Suprapubic skin (tissue), 4 donors: ENCODE data around the gene SH3BP1. TPM values are rescaled to one million over a fixed set of nuclear protein-coding genes. Genes with fewer than 3 reads are reported as not detected.
A peak's percentile ranks its signal among the peaks of the same experiment; 100 is the strongest.

Experiments used
- DNase-seq, 2 donors: peaks; one replicate each; pipeline ENCODE4 v3.0.0-alpha.2; 2019; ENCODE audit warnings: low spot score in 2 of 2
- H3K27ac ChIP-seq: fragments of 200-600 bp; sonication (generic); one replicate; pipeline ENCODE4 v1.5.1; 2019
- H3K27me3 ChIP-seq: fragments of 200-600 bp; sonication (generic); one replicate; pipeline ENCODE4 v1.5.1; 2019
- H3K36me3 ChIP-seq: fragments of 200-600 bp; sonication (generic); one replicate; pipeline ENCODE4 v1.5.1; 2019
- H3K4me1 ChIP-seq: fragments of 200-600 bp; sonication (generic); one replicate; pipeline ENCODE4 v1.5.1; 2019
- H3K4me3 ChIP-seq: fragments of 200-600 bp; sonication (generic); one replicate; pipeline ENCODE4 v1.5.1; 2019; ENCODE audit warnings: mild to moderate bottlenecking
- H3K9me3 ChIP-seq: fragments of 200-600 bp; sonication (generic); one replicate; pipeline ENCODE4 v1.5.1; 2019
- EP300 ChIP-seq: sonication (generic); formaldehyde crosslinking; IDR thresholded peaks from one replicate; pipeline ENCODE4 v1.6.1; 2017; ENCODE audit warnings: antibody characterized with exemption
- POLR2A ChIP-seq, 2 donors: fragments of 450-650 bp; IDR thresholded peaks; one replicate each; pipeline ENCODE4 v1.6.1; 2017; ENCODE audit warnings: antibody characterized with exemption in 2 of 2, mild to moderate bottlenecking in 2 of 2, moderate library complexity in 2 of 2
- POLR2AphosphoS5 ChIP-seq, 3 donors: sonication (generic); formaldehyde crosslinking; IDR thresholded peaks; one replicate each; pipeline ENCODE4 v1.6.1; 2017; ENCODE audit warnings: antibody characterized with exemption in 3 of 3
- WGBS: methylation state at CpG from one replicate; pipeline ENCODE4 v1.1.5; 2018; 5-methylcytosine and 5-hydroxymethylcytosine counted together
- total RNA-seq, 4 donors: library from RNA; depleted of rRNA; stranded (reverse); fragments of >200 nt; gene quantifications; one replicate each; pipeline ENCODE4 v1.1.0, GENCODE V29; 2016
- TF ChIP-seq, protein P1 (sequence below), 2 donors: fragments of 200-600 bp in 1 of 2; fragments of 450-650 bp in 1 of 2; sonication (generic) in 1 of 2; IDR thresholded peaks; one replicate each; pipeline ENCODE4 v1.5.1; 2016 to 2019; ENCODE audit warnings: antibody characterized with exemption in 2 of 2, mild to moderate bottlenecking in 1 of 2, moderate library complexity in 1 of 2

Gene SH3BP1
- total RNA-seq, 4 donors from 2014 or later = 57.1 to 60.7 (median 57.7) TPM

DNA sequence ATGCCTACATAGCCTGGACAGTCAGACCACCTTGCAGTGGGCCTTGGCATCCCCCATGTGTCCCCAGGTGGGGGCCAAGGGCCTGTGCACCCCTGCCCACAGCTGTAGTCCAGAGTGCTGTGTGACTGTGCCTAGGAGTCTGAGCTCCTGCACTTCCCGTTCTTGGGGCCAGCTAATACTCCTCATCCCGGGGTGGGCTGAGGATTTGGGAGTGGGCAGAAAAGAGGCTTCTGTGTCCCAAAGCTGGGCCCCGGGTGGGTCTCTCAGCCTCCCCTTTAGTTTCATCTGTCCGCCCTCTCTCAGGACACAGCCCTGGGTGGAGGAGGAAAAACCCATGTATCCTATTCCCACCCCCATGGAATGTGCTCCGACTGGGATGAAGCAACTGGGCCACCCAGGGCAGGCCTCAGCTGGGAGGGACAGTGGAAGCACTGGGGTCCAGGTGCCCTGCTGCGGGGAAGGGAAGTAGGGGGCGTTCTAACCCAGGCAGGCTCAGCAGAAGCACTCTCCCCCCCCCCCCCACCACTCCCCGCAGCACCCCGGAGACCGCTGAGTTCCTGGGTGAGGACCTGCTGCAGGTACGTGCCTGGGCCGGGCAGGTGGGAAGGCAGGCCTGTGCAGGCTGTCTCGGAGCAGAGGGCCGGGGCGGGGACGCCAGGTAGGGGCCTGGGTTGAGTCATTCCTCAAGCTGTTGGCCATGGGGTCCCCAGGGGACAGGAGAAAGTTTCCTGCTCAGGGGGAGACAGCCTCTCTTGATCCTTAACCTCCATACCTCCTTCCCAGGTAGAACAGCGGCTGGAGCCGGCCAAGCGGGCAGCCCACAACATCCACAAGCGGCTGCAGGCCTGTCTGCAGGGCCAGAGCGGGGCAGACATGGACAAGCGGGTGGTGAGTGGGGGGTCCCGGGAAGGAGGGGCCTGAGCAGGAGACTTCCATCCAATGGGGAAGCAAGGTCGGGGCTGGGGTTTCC is 1.4 kb downstream of the SH3BP1 start:
- DNase-seq = no peak
- peaks cover 66% of the 10 kb centered on the region for H3K4me1 ChIP-seq

DNA sequence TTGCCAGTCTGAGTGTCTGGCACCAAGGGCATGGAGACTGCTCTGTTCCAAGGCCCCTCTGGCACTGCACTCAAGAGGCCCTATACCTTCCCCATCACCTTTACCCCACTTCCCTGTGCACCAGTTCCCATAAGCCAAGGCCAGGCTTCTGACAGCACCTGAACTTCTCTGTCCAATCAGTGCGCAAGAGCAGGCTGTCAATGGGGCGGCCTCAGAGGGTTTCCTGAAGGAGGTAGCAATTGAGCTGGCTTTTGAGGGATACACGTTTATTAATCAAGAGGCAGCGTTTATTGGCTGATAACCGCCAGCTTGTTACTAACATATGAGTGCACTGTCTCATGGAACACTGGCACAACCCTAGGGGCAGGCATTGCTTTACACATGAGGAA is 2.1 kb downstream of the SH3BP1 start:
- peaks cover 21% of the 10 kb centered on the region for H3K36me3 ChIP-seq
- no peaks in the 10 kb centered on the region for H3K9me3 ChIP-seq
- no peak for TF ChIP-seq POLR2AphosphoS5 (IDR thresholded peaks at IDR 0.05)
- 78% methylated on average over 5 of the region's 5 CpGs for WGBS
- peak overlapping the region; percentile 51 for H3K27ac ChIP-seq
- no peak for DNase-seq
- no peaks in the 10 kb centered on the region for H3K27me3 ChIP-seq
- peak overlapping the region; percentile 75 for H3K4me3 ChIP-seq
- peaks cover 63% of the 10 kb centered on the region for H3K4me1 ChIP-seq

More for the DNA sequence above, 1.4 kb downstream of the SH3BP1 start:
- H3K9me3 ChIP-seq = no peaks in the 10 kb centered on the region
- H3K4me3 ChIP-seq = peak overlapping the region; percentile 75
- 37% methylated on average over 6 of the region's 24 CpGs for WGBS
- no peaks in the 10 kb centered on the region for H3K27me3 ChIP-seq
- H3K27ac ChIP-seq = peak overlapping the region; percentile 51
- TF ChIP-seq, protein P1, sequence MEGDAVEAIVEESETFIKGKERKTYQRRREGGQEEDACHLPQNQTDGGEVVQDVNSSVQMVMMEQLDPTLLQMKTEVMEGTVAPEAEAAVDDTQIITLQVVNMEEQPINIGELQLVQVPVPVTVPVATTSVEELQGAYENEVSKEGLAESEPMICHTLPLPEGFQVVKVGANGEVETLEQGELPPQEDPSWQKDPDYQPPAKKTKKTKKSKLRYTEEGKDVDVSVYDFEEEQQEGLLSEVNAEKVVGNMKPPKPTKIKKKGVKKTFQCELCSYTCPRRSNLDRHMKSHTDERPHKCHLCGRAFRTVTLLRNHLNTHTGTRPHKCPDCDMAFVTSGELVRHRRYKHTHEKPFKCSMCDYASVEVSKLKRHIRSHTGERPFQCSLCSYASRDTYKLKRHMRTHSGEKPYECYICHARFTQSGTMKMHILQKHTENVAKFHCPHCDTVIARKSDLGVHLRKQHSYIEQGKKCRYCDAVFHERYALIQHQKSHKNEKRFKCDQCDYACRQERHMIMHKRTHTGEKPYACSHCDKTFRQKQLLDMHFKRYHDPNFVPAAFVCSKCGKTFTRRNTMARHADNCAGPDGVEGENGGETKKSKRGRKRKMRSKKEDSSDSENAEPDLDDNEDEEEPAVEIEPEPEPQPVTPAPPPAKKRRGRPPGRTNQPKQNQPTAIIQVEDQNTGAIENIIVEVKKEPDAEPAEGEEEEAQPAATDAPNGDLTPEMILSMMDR (IDR thresholded peaks at IDR 0.05) = no peak
- peaks cover 21% of the 10 kb centered on the region for H3K36me3 ChIP-seq

DNA sequence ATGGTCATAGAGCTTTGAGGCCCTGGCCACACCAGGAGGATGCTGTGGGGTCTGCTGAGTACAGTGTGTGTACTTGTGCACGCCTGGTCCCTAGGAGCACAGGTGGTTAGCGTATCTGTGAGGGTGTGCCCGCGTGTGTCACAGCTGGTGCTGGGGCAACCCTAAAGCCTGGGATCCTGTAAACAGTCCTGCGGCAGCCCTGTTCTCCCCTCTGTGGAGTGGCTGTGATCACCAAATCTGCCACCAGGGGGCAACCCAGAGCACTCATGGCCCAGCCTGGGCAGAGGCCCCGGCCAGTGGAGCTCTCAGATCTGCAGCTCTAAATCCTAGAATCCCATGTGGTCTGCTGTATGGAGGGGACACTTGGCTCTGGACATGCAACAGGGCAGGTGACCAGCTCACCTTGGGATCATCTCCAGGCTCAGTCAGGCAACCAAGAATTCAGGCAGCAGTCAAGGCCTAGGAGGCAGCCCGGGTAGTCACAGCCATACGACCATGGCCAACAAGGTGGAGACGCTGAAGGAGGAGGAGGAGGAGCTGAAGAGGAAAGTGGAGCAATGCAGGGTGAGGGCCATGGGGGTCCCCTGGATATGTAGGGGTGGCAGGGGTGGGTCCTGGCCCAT is 3.9 kb downstream of the SH3BP1 start:
- Histone ChIP-seq H3K27ac (no peak overlapping the region), H3K4me1 (peaks cover 53% of the 10 kb centered on the region), H3K4me3 (no peak overlapping the region), H3K9me3 (no peaks in the 10 kb centered on the region), H3K27me3 (no peaks in the 10 kb centered on the region), H3K36me3 (peaks cover 34% of the 10 kb centered on the region)
- 52% methylated on average over 4 of the region's 9 CpGs for WGBS
- DNase-seq = peak; percentile 89 to 92
- TF ChIP-seq EP300 (no peak), POLR2A (IDR thresholded peaks at IDR 0.05) (no peak), POLR2AphosphoS5 (IDR thresholded peaks at IDR 0.05) (no peak)
- TF ChIP-seq, protein P1 (IDR thresholded peaks at IDR 0.05) = peak; percentile 80 to 91

DNA sequence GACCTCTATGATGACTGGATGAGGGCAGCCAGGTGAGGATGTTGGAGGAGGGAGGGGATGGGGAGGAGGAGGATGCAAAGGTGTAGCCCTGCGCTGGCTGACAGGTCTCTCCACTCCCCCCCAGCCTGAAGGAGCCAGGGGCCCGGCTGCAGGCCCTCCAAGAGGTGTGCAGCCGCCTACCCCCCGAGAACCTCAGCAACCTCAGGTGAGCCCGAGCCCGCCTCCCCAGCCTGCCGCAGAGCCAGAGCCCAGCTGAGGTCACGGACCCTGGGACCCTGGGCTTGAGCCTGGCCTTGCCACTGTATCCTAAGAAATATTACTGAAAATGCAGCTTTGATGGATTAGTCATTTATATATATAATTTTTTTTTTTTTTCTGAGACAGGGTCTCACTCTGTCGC is 7.8 kb downstream of the SH3BP1 start:
- Histone ChIP-seq H3K36me3 (peaks cover 68% of the 10 kb centered on the region), H3K27me3 (no peaks in the 10 kb centered on the region), H3K27ac (no peak overlapping the region), H3K4me3 (no peak overlapping the region), H3K4me1 (peaks cover 14% of the 10 kb centered on the region), H3K9me3 (no peaks in the 10 kb centered on the region)
- 98% methylated on average over 9 of the region's 9 CpGs for WGBS
- DNase-seq = no peak
- no peak for TF ChIP-seq EP300
- no peak for TF ChIP-seq POLR2AphosphoS5 (IDR thresholded peaks at IDR 0.05)
- TF ChIP-seq POLR2A (IDR thresholded peaks at IDR 0.05) = no peak
- TF ChIP-seq, protein P1 (IDR thresholded peaks at IDR 0.05) = no peak

DNA sequence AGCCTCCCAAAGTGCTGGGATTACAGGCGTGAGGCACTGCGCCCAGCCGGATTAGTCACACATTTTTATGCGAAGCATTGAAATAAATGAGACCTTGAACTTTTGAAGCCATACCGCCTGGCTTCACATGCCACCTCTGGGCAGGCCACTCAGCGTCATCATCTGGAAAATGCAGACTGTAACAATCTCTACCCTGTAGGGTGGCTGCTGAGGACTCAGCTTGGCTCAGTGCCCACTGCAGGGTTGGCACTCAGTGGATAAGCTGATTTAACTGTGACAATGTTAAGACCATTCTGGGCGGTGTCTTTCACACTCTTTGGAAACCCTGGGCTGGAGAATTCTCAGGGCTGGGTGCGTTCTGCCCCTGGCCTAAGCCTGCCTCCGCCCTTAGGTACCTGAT is 8.5 kb downstream of the SH3BP1 start:
- Histone ChIP-seq H3K27ac (no peak overlapping the region), H3K27me3 (no peaks in the 10 kb centered on the region), H3K4me1 (peaks cover 9% of the 10 kb centered on the region), H3K4me3 (no peak overlapping the region), H3K36me3 (peaks cover 75% of the 10 kb centered on the region), H3K9me3 (no peaks in the 10 kb centered on the region)
- TF ChIP-seq, protein P1 (IDR thresholded peaks at IDR 0.05) = no peak
- WGBS = 49% methylated on average over 9 of the region's 9 CpGs
- DNase-seq = no peak
